Activated CD4-positive, alpha-beta T cell treated with anti-CD3 and anti-CD28 coated beads for 24 hours (primary cell): ENCODE measurements around the gene ANAPC16.
"Not testable (repeated sequence)": the region's sequence is repeated elsewhere in the genome, so short reads cannot be mapped to it uniquely, and the experiment has no call there.

ENCODE experiments used
- DNase-seq, 2 donors: peaks; one replicate each; pipeline ENCODE4 v3.0.0-alpha.2; 2020; ENCODE audit warnings: low read depth in 2 of 2

The ANAPC16 gene

GRCh38 chr10:72278668-72279393, 63.0 kb downstream of the ANAPC16 start:
- DNase-seq: no peak

DNA sequence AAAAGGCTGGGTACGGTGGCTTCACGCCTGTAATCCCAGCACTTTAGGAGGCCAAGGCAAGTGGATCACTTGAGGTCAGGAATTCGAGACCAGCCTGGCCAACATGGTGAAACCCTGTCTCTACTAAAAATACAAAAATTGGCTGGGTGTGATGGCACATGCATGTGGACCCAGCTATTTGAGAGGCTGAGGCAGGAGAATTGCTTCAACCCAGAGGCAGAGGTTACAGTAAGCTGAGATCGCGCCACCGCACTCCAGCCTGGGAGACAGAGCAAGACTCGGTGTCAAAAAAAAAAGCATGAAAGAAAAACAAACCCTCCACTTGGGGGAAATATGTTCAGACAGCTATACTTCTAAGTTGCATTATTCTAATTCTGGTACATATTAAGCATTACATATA, 63.8 kb downstream of the ANAPC16 start:
- DNase-seq: not testable (repeated sequence)

- DNase-seq: no peak
These were observed 67.3 kb downstream of the ANAPC16 start for GRCh38 chr10:72283131-72283530.
